HG02610 (cell line): Measurements from ENCODE around the gene STAB1.

Source experiments
- ATAC-seq: cut with Tn5 transposase; IDR thresholded peaks from one replicate; pipeline ENCODE4 v1.9.1; 2021; ENCODE audit warnings: mild to moderate bottlenecking, moderate library complexity; ENCODE audit not compliant: unreplicated experiment

Gene STAB1

DNA sequence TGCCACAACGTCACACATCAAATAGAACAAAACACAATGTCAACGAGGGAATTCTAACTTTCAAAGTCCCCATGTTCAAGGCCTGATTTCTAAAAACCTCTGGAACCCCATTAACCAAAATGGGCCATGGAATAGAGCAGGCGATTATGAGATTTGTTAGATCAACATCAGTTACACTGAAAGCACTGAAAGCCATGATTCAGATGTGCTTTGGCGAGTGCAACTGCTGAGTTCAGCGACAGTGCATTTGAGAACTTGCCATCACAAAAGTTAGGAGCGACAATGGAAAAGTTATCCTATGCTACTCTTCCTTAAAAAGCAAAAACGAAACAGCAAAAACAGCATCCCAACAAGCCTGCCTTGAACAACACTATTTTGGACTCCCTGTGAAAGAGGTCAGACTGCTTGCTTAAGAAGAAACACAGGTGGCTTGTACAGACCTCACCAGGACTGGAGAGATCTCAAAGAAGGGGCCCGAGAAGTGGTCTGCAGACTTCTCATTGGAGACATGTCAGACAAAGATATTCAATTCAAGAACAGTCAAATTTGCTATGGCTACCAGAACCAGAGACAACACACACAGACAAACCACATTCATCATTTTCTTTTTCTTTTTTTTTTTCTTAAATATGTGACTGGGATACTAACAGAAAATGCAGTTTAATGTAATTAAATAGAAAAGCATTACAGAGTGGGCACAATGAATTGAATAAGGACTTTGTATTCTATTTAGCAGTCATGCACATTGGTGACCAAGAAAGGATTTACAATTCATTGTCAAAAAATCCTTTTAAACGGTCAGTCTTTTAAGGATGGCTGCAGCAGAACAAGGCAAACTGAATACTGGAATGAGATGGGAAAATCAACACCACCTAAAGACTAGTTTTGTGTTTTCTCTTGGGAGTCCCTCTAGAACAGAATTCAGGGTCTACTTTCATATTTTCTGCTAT lies 62.1 kb downstream of the STAB1 start:
- no peak for ATAC-seq

- no peak for ATAC-seq
These were observed 63.3 kb downstream of the STAB1 start for GRCh38 chr3:52558436-52558835.

DNA sequence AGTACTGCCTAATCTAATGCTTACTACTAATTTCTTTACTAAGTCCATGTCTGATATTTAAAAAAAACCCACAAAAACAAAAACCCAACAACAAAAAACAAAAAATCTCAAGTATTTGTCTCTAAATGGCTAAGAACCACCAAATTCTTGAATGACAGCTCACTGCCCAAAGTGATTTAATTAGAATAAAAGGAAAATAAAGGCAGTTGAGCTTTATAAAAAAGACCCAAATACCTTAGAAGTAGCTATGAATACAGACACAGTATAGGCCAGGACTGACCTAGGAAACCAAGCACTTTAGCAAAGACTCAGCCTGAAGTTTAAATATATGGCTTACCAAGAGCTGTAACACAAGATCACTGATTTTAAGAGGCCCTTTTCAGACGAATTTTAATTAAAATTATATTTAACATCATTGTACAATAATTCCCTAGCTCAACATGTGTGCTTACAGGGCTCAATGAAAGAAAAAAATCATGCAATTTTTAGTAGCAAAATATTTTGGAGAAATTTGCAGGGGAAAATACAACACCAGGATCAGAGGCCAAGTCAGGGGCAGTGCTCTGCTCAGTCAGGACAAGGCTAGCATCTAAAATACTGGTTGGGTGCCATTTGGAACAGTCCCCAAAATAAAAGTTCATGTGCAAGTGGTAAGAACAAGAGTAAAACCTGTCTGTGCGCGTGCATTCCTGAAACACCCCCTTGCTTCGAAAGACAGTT lies 66.0 kb downstream of the STAB1 start:
- ATAC-seq, result no peak

DNA sequence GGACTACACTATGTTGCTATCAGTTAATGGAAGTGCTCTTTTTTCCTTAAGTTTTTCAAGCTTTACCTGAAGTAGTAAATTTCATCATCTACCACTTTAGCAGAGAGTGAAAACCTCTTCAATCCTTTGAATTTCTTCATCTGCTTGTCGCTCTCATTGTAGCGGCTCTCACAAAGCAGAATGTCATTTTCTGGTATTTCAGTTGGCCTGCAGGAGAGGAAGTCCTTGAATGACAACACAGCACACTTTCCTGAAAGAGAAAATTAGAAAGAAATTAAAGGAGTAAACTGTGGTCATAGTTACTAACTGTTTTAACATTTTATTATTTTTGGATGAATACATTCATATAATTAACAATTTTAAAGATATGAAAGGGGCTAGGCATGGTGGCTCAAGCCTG lies 68.8 kb downstream of the STAB1 start:
- ATAC-seq, result no peak

- no peak for ATAC-seq
These were observed 72.9 kb downstream of the STAB1 start for GRCh38 chr3:52568069-52568468.

GRCh38 chr3:52570076-52570475 lies 74.9 kb downstream of the STAB1 start:
- ATAC-seq, result no peak

DNA sequence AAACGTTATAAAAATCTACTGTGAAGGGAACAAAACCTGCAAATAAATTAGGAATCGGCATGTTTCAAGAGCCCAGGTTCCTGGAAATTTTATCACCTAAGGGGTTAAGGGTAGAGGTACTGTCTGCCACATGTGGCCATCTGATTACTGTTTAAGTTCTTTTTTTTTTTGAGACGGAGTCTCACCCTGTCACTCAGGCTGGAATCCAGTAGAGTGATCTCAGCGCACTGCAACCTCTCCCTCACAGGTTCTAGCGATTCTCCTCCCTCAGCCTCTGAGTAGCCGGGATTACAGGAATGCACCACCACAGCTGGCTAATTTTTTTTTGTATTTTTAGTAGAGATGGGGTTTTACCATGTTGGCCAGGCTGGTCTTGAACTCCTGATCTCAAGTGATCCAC lies 77.1 kb downstream of the STAB1 start:
- ATAC-seq, result no peak
